Chondrocyte (in vitro differentiated cells): ENCODE measurements around the gene SCAF1. TPM values are rescaled to one million over a fixed set of nuclear protein-coding genes. Genes with fewer than 3 reads are reported as not detected.
A peak's percentile ranks its signal among the peaks of the same experiment; 100 is the strongest.

Experiments used
- DNase-seq: peaks from one replicate; pipeline ENCODE4 v3.0.0; 2021; ENCODE audit warnings: mixed read lengths, low spot score
- H3K27ac Mint-ChIP-seq: one replicate; pipeline ENCODE4 v1.8.0; 2021; ENCODE audit warnings: mild to moderate bottlenecking, moderate library complexity, mixed read lengths; ENCODE audit not compliant: unreplicated experiment
- H3K27me3 Mint-ChIP-seq: 2 replicates; pipeline ENCODE4 v1.8.0; 2021; ENCODE audit warnings: low read depth, mixed read lengths
- H3K36me3 Mint-ChIP-seq: 2 replicates; pipeline ENCODE4 v1.8.0; 2021; ENCODE audit warnings: low read depth, mixed read lengths
- H3K4me1 Mint-ChIP-seq: 2 replicates; pipeline ENCODE4 v1.8.0; 2021; ENCODE audit warnings: low read depth, mild to moderate bottlenecking, mixed read lengths
- H3K4me3 Mint-ChIP-seq: one replicate; pipeline ENCODE4 v1.8.0; 2021; ENCODE audit warnings: mild to moderate bottlenecking, moderate library complexity, mixed read lengths; ENCODE audit not compliant: unreplicated experiment
- H3K9me3 Mint-ChIP-seq: 2 replicates; pipeline ENCODE4 v1.8.0; 2021; ENCODE audit warnings: low read depth, mixed read lengths
- CTCF ChIP-seq: fragments of 200-600 bp; sonication (generic); IDR thresholded peaks from 2 replicates; pipeline ENCODE4 v1.5.0; 2021; ENCODE audit warnings: antibody characterized with exemption, mild to moderate bottlenecking, moderate library complexity
- total RNA-seq: library from RNA; stranded (reverse); gene quantifications from 3 replicates; pipeline ENCODE4 v1.2.1, GENCODE V29; 2021

SCAF1 gene
- total RNA-seq, 1 donor from 2014 or later: 76.3 TPM

GRCh38 chr19:49594993-49595818 lies 46.8 kb upstream of the SCAF1 start:
- no peaks in the 10 kb centered on the region for H3K27me3 Mint-ChIP-seq
- no peak overlapping the region for H3K27ac Mint-ChIP-seq
- H3K9me3 Mint-ChIP-seq: no peaks in the 10 kb centered on the region
- H3K36me3 Mint-ChIP-seq: peaks cover 19% of the 10 kb centered on the region
- H3K4me1 Mint-ChIP-seq: peaks cover 22% of the 10 kb centered on the region
- no peak for TF ChIP-seq CTCF
- H3K4me3 Mint-ChIP-seq: no peak overlapping the region
- DNase-seq: no peak

GRCh38 chr19:49595819-49596404 lies 46.1 kb upstream of the SCAF1 start:
- no peak for DNase-seq
- H3K27ac Mint-ChIP-seq: no peak overlapping the region
- peaks cover 20% of the 10 kb centered on the region for H3K36me3 Mint-ChIP-seq
- no peaks in the 10 kb centered on the region for H3K27me3 Mint-ChIP-seq
- H3K9me3 Mint-ChIP-seq: no peaks in the 10 kb centered on the region
- no peak overlapping the region for H3K4me3 Mint-ChIP-seq
- TF ChIP-seq CTCF: no peak
- H3K4me1 Mint-ChIP-seq: peaks cover 22% of the 10 kb centered on the region

DNA sequence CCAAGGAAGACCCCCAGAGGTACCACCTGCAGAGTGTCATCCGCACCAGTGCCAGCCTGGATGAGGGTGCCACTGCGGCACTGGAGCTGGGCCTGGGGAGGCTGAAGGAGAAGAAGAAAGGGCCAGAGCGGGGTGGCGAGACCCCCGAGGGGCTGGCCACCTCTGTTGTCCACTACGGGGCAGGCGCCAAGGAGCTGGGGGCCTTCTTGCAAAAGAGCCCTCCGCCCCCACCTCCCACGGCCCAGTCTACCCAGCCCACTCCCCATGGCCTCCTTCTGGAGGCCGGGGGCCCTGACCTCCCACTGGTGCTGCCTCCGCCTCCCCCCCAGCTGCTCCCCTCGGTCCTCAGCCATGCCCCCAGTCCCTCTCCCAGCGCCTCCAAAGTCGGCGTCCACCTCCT lies 45.6 kb upstream of the SCAF1 start:
- peaks cover 23% of the 10 kb centered on the region for H3K36me3 Mint-ChIP-seq
- TF ChIP-seq CTCF: no peak
- DNase-seq: no peak
- H3K9me3 Mint-ChIP-seq: no peaks in the 10 kb centered on the region
- peaks cover 22% of the 10 kb centered on the region for H3K4me1 Mint-ChIP-seq
- no peak overlapping the region for H3K4me3 Mint-ChIP-seq
- H3K27ac Mint-ChIP-seq: no peak overlapping the region
- H3K27me3 Mint-ChIP-seq: no peaks in the 10 kb centered on the region

DNA sequence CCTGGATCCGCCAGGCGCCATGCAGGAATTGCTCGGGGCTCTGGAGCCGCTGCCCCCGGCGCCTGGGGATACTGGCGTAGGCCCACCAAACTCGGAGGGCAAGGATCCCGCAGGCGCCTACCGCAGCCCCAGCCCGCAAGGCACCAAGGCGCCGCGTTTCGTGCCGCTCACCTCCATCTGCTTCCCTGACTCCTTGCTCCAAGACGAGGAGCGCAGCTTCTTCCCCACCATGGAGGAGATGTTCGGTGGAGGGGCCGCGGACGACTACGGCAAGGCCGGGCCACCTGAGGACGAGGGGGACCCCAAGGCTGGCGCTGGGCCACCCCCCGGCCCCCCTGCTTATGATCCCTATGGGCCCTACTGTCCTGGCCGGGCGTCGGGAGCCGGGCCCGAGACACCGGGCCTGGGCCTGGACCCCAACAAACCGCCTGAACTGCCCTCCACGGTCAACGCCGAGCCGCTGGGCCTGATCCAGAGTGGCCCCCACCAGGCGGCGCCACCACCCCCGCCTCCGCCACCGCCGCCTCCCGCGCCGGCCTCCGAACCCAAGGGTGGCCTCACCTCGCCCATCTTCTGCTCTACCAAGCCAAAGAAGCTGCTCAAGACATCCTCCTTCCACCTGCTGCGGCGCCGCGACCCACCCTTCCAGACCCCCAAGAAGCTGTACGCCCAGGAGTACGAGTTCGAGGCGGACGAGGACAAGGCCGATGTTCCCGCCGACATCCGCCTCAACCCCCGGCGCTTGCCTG lies 44.9 kb upstream of the SCAF1 start:
- H3K4me1 Mint-ChIP-seq: peaks cover 21% of the 10 kb centered on the region
- no peak overlapping the region for H3K27ac Mint-ChIP-seq
- H3K4me3 Mint-ChIP-seq: no peak overlapping the region
- TF ChIP-seq CTCF: peak; percentile 12
- no peaks in the 10 kb centered on the region for H3K27me3 Mint-ChIP-seq
- peaks cover 25% of the 10 kb centered on the region for H3K36me3 Mint-ChIP-seq
- no peak for DNase-seq
- no peaks in the 10 kb centered on the region for H3K9me3 Mint-ChIP-seq

DNA sequence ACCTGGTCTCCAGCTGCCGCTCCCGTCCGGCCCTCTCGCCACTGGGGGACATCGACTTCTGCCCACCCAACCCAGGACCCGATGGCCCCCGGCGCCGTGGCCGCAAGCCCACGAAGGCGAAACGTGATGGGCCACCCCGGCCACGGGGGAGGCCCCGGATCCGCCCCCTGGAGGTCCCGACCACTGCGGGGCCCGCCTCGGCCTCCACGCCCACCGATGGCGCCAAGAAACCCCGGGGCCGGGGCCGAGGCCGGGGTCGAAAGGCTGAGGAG lies 44.4 kb upstream of the SCAF1 start:
- no peak overlapping the region for H3K27ac Mint-ChIP-seq
- H3K4me1 Mint-ChIP-seq: peaks cover 16% of the 10 kb centered on the region
- no peaks in the 10 kb centered on the region for H3K9me3 Mint-ChIP-seq
- TF ChIP-seq CTCF: no peak
- peaks cover 26% of the 10 kb centered on the region for H3K36me3 Mint-ChIP-seq
- H3K27me3 Mint-ChIP-seq: no peaks in the 10 kb centered on the region
- H3K4me3 Mint-ChIP-seq: no peak overlapping the region
- DNase-seq: no peak
